H9 (cell line): Measurements from ENCODE around the gene MTX1. TPM values are rescaled to one million over a fixed set of nuclear protein-coding genes. Genes with fewer than 3 reads are reported as not detected.
"Not testable (repeated sequence)": the region's sequence is repeated elsewhere in the genome, so short reads cannot be mapped to it uniquely, and the experiment has no call there.

Experiments
- DNase-seq: peaks from one replicate; pipeline ENCODE4 v3.0.0-alpha.2; 2017
- H2AFZ ChIP-seq: one replicate; pipeline ENCODE4 v1.6.1; 2013; ENCODE audit warnings: mild to moderate bottlenecking, low read length, control low read depth, moderate library complexity
- H2AK5ac ChIP-seq: 2 replicates; pipeline ENCODE4 v1.6.1; 2013; ENCODE audit warnings: low read length, control low read depth, mixed read lengths; ENCODE audit not compliant: insufficient read length
- H2BK120ac ChIP-seq: one replicate; pipeline ENCODE4 v1.6.1; 2013; ENCODE audit warnings: low read depth, mild to moderate bottlenecking, low read length, control low read depth, inconsistent platforms; ENCODE audit not compliant: poor library complexity, severe bottlenecking
- H2BK12ac ChIP-seq: 2 replicates; pipeline ENCODE4 v1.6.1; 2013; ENCODE audit warnings: low read length, control low read depth, mixed read lengths, low read depth; ENCODE audit not compliant: insufficient read length
- H2BK15ac ChIP-seq: 2 replicates; pipeline ENCODE4 v1.6.1; 2013; ENCODE audit warnings: low read depth, low read length, control low read depth
- H2BK20ac ChIP-seq: one replicate; pipeline ENCODE4 v1.6.1; 2013; ENCODE audit warnings: low read depth, mild to moderate bottlenecking, low read length, control low read depth, inconsistent platforms; ENCODE audit not compliant: poor library complexity, severe bottlenecking
- H2BK5ac ChIP-seq: 2 replicates; pipeline ENCODE4 v1.6.1; 2013; ENCODE audit warnings: low read length, control low read depth, mixed read lengths; ENCODE audit not compliant: insufficient read length
- H3K14ac ChIP-seq: 2 replicates; pipeline ENCODE4 v1.6.1; 2013; ENCODE audit warnings: low read length, control low read depth; ENCODE audit not compliant: insufficient read depth
- H3K18ac ChIP-seq: 2 replicates; pipeline ENCODE4 v1.6.1; 2013; ENCODE audit warnings: low read depth, mild to moderate bottlenecking, mixed read lengths, low read length, control low read depth; ENCODE audit not compliant: insufficient read length
- H3K23ac ChIP-seq: 2 replicates; pipeline ENCODE4 v1.6.1; 2013; ENCODE audit warnings: low read length, control low read depth, mixed read lengths, low read depth; ENCODE audit not compliant: insufficient read length
- H3K23me2 ChIP-seq: 2 replicates; pipeline ENCODE4 v1.6.1; 2013; ENCODE audit warnings: low read depth, mild to moderate bottlenecking, mixed read lengths, low read length, control low read depth; ENCODE audit not compliant: insufficient read length, poor library complexity, severe bottlenecking
- H3K27ac ChIP-seq: 2 replicates; pipeline ENCODE4 v1.5.1; 2013; ENCODE audit warnings: low read length, control low read depth, mixed read lengths, low read depth; ENCODE audit not compliant: insufficient read length
- H3K27me3 ChIP-seq: 2 replicates; pipeline ENCODE4 v1.6.1; 2013; ENCODE audit warnings: low read length, control low read depth, inconsistent platforms; ENCODE audit not compliant: insufficient read depth
- H3K4ac ChIP-seq: 2 replicates; pipeline ENCODE4 v1.6.1; 2013; ENCODE audit warnings: low read depth, mild to moderate bottlenecking, control low read depth, inconsistent platforms, low read length, moderate library complexity
- H3K4me1 ChIP-seq: 2 replicates; pipeline ENCODE4 v1.6.1; 2013; ENCODE audit warnings: low read length, control low read depth, inconsistent platforms; ENCODE audit not compliant: insufficient read depth
- H3K4me2 ChIP-seq: 2 replicates; pipeline ENCODE4 v1.6.1; 2013; ENCODE audit warnings: low read length, control low read depth, mixed read lengths; ENCODE audit not compliant: insufficient read length, insufficient read depth
- H3K56ac ChIP-seq: 2 replicates; pipeline ENCODE4 v1.6.1; 2013; ENCODE audit warnings: low read depth, mild to moderate bottlenecking, mixed read lengths, low read length, control low read depth; ENCODE audit not compliant: insufficient read length
- H3K79me1 ChIP-seq: 2 replicates; pipeline ENCODE4 v1.6.1; 2013; ENCODE audit warnings: low read depth, mild to moderate bottlenecking, moderate library complexity, low read length, control low read depth, inconsistent platforms; ENCODE audit not compliant: insufficient read depth, poor library complexity, severe bottlenecking
- H3K79me2 ChIP-seq: 2 replicates; pipeline ENCODE4 v1.6.1; 2013; ENCODE audit warnings: low read length, control low read depth, inconsistent platforms; ENCODE audit not compliant: insufficient read depth
- H3K9ac ChIP-seq: 2 replicates; pipeline ENCODE4 v1.6.1; 2013; ENCODE audit warnings: low read length, control low read depth, mixed read lengths; ENCODE audit not compliant: insufficient read length; ENCODE audit errors: extremely low read depth
- H3K9me3 ChIP-seq: one replicate; pipeline ENCODE4 v1.6.1; 2013; ENCODE audit warnings: low read depth, low read length, inconsistent platforms; ENCODE audit not compliant: control insufficient read depth
- H3T11ph ChIP-seq: one replicate; pipeline ENCODE4 v1.6.1; 2013; ENCODE audit warnings: mild to moderate bottlenecking, low read length, control low read depth, inconsistent platforms
- H4K20me1 ChIP-seq: one replicate; pipeline ENCODE4 v1.6.1; 2013; ENCODE audit not compliant: control insufficient read depth, insufficient read length, insufficient read depth
- H4K5ac ChIP-seq: 2 replicates; pipeline ENCODE4 v1.6.1; 2013; ENCODE audit warnings: low read depth, mild to moderate bottlenecking, mixed read lengths, low read length, control low read depth; ENCODE audit not compliant: insufficient read length
- H4K8ac ChIP-seq: replicated peaks from 2 replicates; pipeline ENCODE4 v1.6.1; 2013; ENCODE audit warnings: low read length, control low read depth, mixed read lengths, low read depth; ENCODE audit not compliant: insufficient read length
- H4K91ac ChIP-seq: 2 replicates; pipeline ENCODE4 v1.6.1; 2013; ENCODE audit warnings: low read depth, mild to moderate bottlenecking, moderate library complexity, mixed read lengths, low read length, control low read depth; ENCODE audit not compliant: insufficient read length
- H3K27ac Mint-ChIP-seq, 3 experiments: 2 replicates in 2 of 3; 3 replicates in 1 of 3; pipeline ENCODE4 v1.8.0; 2020 to 2021; ENCODE audit warnings: mixed read lengths in 3 of 3, mild to moderate bottlenecking in 1 of 3, moderate library complexity in 1 of 3
- H3K27me3 Mint-ChIP-seq: 2 replicates; pipeline ENCODE4 v1.8.0; 2021; ENCODE audit warnings: low read depth, mild to moderate bottlenecking, moderate library complexity, mixed read lengths
- H3K36me3 Mint-ChIP-seq, 3 experiments: 2 replicates in 2 of 3; 3 replicates in 1 of 3; pipeline ENCODE4 v1.8.0; 2020 to 2021; ENCODE audit warnings: low read depth in 3 of 3, mixed read lengths in 3 of 3; ENCODE audit not compliant: insufficient read depth in 1 of 3
- H3K4me1 Mint-ChIP-seq, 2 experiments: 2 replicates each; pipeline ENCODE4 v1.8.0; 2020; ENCODE audit warnings: mixed read lengths in 2 of 2
- H3K4me3 Mint-ChIP-seq, 2 experiments: 2 replicates in 1 of 2; 3 replicates in 1 of 2; pipeline ENCODE4 v1.8.0; 2020 to 2021; ENCODE audit warnings: mild to moderate bottlenecking in 2 of 2, mixed read lengths in 2 of 2, moderate library complexity in 1 of 2
- H3K9me3 Mint-ChIP-seq, 2 experiments: 2 replicates in 1 of 2; 3 replicates in 1 of 2; pipeline ENCODE4 v1.8.0; 2020; ENCODE audit warnings: mild to moderate bottlenecking in 2 of 2, mixed read lengths in 2 of 2, moderate library complexity in 1 of 2
- WGBS: extraction: QIAGEN DNeasy Blood & Tissue Kit; methylation state at CpG from one replicate; pipeline ENCODE4 v1.1.7; 2013; ENCODE audit warnings: missing lambda C conversion rate, low lambda C conversion rate, mixed read lengths; ENCODE audit not compliant: insufficient read length; ENCODE audit errors: extremely low coverage; 5-methylcytosine and 5-hydroxymethylcytosine counted together
- total RNA-seq: library from RNA; stranded (reverse); gene quantifications from 2 replicates; pipeline ENCODE4 v1.2.1, GENCODE V29; 2021

Gene MTX1
- total RNA-seq, 1 experiment from 2014 or later, result 45.0 TPM

DNA sequence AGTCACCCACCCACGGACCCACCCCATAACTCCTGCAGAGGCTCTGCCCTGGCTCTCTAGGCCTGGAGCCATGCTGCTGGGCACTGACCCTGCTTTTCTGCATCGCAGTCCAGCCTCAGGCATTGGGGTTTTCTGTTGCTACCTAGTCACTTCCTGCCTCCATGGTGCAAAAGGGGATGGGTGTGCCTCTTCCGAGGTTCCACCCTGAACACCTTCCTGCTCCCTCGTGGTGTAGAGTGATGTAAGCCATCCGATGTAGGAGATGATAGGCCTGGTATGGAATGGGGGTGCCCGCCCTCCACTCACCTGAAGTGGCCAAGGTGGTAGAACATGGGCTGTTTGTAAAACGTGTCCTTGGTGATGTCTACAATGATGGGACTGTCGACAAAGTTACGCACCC lies 26.9 kb downstream of the MTX1 start:
- H3K23me2 ChIP-seq, H3K4me1 Mint-ChIP-seq, DNase-seq: not testable (repeated sequence)

More for the DNA sequence above, 26.9 kb downstream of the MTX1 start:
- H2BK12ac ChIP-seq, H3K9ac ChIP-seq, H3K4me3 Mint-ChIP-seq, H2BK15ac ChIP-seq, H4K8ac ChIP-seq, H3K27ac Mint-ChIP-seq, H3K79me1 ChIP-seq, H2BK120ac ChIP-seq, H4K20me1 ChIP-seq, H3K27ac ChIP-seq, H3K4me1 ChIP-seq, H3T11ph ChIP-seq, H4K91ac ChIP-seq, H3K4me2 ChIP-seq, H2BK20ac ChIP-seq, H3K23ac ChIP-seq, H3K27me3 ChIP-seq, H3K56ac ChIP-seq, H2AK5ac ChIP-seq, H4K5ac ChIP-seq, H3K9me3 ChIP-seq, H2AFZ ChIP-seq, H3K79me2 ChIP-seq, H3K18ac ChIP-seq, H3K14ac ChIP-seq, H3K4ac ChIP-seq, H3K9me3 Mint-ChIP-seq, H2BK5ac ChIP-seq: not testable (repeated sequence)
- peaks cover 20% of the 10 kb centered on the region for H3K27me3 Mint-ChIP-seq
- peaks cover 4 to 24% (median 22%) of the 10 kb centered on the region in 3 experiments; a peak in 6 of 7 replicates for H3K36me3 Mint-ChIP-seq
- WGBS, result no CpG with 5 or more reads among the region's 9 CpGs
